GM12892 (cell line): Measurements from ENCODE around the gene DAP.

Source experiments
- POLR2A ChIP-seq: IDR thresholded peaks from 2 replicates; pipeline ENCODE4 v1.6.1; 2011; ENCODE audit warnings: low read depth, low read length, control low read depth
- POLR2AphosphoS5 ChIP-seq: IDR thresholded peaks from 2 replicates; pipeline ENCODE4 v1.6.1; 2011; ENCODE audit warnings: low read depth, low read length, control low read depth
- TAF1 ChIP-seq: IDR thresholded peaks from 2 replicates; pipeline ENCODE4 v1.6.1; 2011; ENCODE audit warnings: low read depth, mild to moderate bottlenecking, control low read depth, low read length, borderline replicate concordance

GRCh38 chr5:10685115-10685521, 75.9 kb downstream of the DAP start:
- TF ChIP-seq POLR2AphosphoS5 (no peak), POLR2A (no peak), TAF1 (no peak)
